Esophagus muscularis mucosa (tissue), 4 donors: ENCODE data around the gene CTNS. TPM values are rescaled to one million over a fixed set of nuclear protein-coding genes. Genes with fewer than 3 reads are reported as not detected.

ENCODE experiments used
- DNase-seq: peaks from one replicate; pipeline ENCODE4 v3.0.0-alpha.2; 2017; ENCODE audit errors: extremely low spot score
- H3K27ac ChIP-seq, 4 donors: fragments of 200-600 bp; sonication (generic); replicated peaks in 1 of 4; 1 replicate in 3 of 4; 2 replicates in 1 of 4; pipeline ENCODE4 v1.5.1; 2016 to 2019; ENCODE audit warnings: mild to moderate bottlenecking in 1 of 4
- H3K27me3 ChIP-seq, 4 donors: fragments of 200-600 bp; sonication (generic); one replicate each; pipeline versions ENCODE4 v1.5.1 to v1.6.0; 2016 to 2019
- H3K36me3 ChIP-seq, 4 donors: fragments of 200-600 bp; sonication (generic); one replicate each; pipeline ENCODE4 v1.5.1; 2016 to 2019
- H3K4me1 ChIP-seq, 4 donors: fragments of 200-600 bp; sonication (generic); one replicate each; pipeline ENCODE4 v1.5.1; 2016 to 2019
- H3K4me3 ChIP-seq, 4 donors: fragments of 200-600 bp; sonication (generic); 1 replicate in 2 of 4; 2 replicates in 2 of 4; pipeline ENCODE4 v1.5.1; 2016 to 2019; ENCODE audit warnings: mild to moderate bottlenecking in 4 of 4, moderate library complexity in 1 of 4
- H3K9me3 ChIP-seq, 4 donors: fragments of 200-600 bp; sonication (generic); 1 replicate in 3 of 4; 2 replicates in 1 of 4; pipeline ENCODE4 v1.5.1; 2016 to 2019
- CTCF ChIP-seq, 3 experiments: fragments of 200-600 bp in 2 of 3; fragments of 450-650 bp in 1 of 3; sonication (generic) in 2 of 3; IDR thresholded peaks; one replicate each; pipeline ENCODE4 v1.5.1; 2017 to 2019; ENCODE audit warnings: antibody characterized with exemption in 3 of 3, mild to moderate bottlenecking in 2 of 3, moderate library complexity in 1 of 3
- EP300 ChIP-seq: sonication (generic); formaldehyde crosslinking; IDR thresholded peaks from one replicate; pipeline ENCODE4 v1.6.1; 2017; ENCODE audit warnings: antibody characterized with exemption
- POLR2A ChIP-seq: fragments of 450-650 bp; IDR thresholded peaks from one replicate; pipeline ENCODE4 v1.6.1; 2017; ENCODE audit warnings: antibody characterized with exemption, moderate library complexity, mild to moderate bottlenecking, low read depth
- POLR2AphosphoS5 ChIP-seq, 2 donors: sonication (generic); formaldehyde crosslinking; IDR thresholded peaks; one replicate each; pipeline ENCODE4 v1.6.1; 2017; ENCODE audit warnings: antibody characterized with exemption in 2 of 2
- WGBS: methylation state at CpG from one replicate; pipeline ENCODE4 v1.1.5; 2018; 5-methylcytosine and 5-hydroxymethylcytosine counted together
- intact Hi-C: fragments of 100-400 bp; cut with DNase I; formaldehyde crosslinking; loops from one replicate; pipeline ENCODE4 v1.15.1; 2023
- total RNA-seq, 4 donors: library from RNA; depleted of rRNA; stranded (reverse); fragments of >200 nt; gene quantifications; one replicate each; pipeline versions ENCODE4 v1.1.0 to v1.2.1, GENCODE V29; 2016

The CTNS gene
- total RNA-seq, 4 donors from 2014 or later, result 10.4 to 20.3 (median 15.5) TPM

- Histone ChIP-seq H3K4me3 (no peak overlapping the region), H3K36me3 (peaks cover 0 to 15% (median 6%) of the 10 kb centered on the region in 4 donors), H3K27me3 (no peaks in the 10 kb centered on the region), H3K4me1 (peaks cover 5 to 11% (median 9%) of the 10 kb centered on the region in 4 donors), H3K27ac (no peak overlapping the region), H3K9me3 (no peaks in the 10 kb centered on the region)
- WGBS, result 99% methylated on average over 8 of the region's 13 CpGs
- TF ChIP-seq CTCF (IDR thresholded peaks at IDR 0.05) (no peak), POLR2A (no peak), POLR2AphosphoS5 (IDR thresholded peaks at IDR 0.05) (no peak), EP300 (no peak)
- DNase-seq, result no peak
- intact Hi-C loops, result no loop called here
Observed at GRCh38 chr17:3598078-3598477, 38.5 kb upstream of the CTNS start.

- Histone ChIP-seq H3K4me3 (no peak overlapping the region), H3K36me3 (peaks cover 0 to 32% (median 11%) of the 10 kb centered on the region in 4 donors), H3K27me3 (no peaks in the 10 kb centered on the region), H3K4me1 (no peaks in the 10 kb centered on the region), H3K27ac (no peak overlapping the region), H3K9me3 (no peaks in the 10 kb centered on the region)
- intact Hi-C loops, result no loop called here
- TF ChIP-seq CTCF (IDR thresholded peaks at IDR 0.05) (no peak), POLR2AphosphoS5 (IDR thresholded peaks at IDR 0.05) (no peak), POLR2A (no peak), EP300 (no peak)
- DNase-seq, result no peak
- 92% methylated on average over 15 of the region's 15 CpGs for WGBS
Observed at GRCh38 chr17:3600529-3601205, 35.9 kb upstream of the CTNS start.

GRCh38 chr17:3602499-3602898 is 34.1 kb upstream of the CTNS start:
- TF ChIP-seq POLR2AphosphoS5 (IDR thresholded peaks at IDR 0.05), result no peak
- peak; percentile 19 to 41 (median 24) for TF ChIP-seq CTCF (IDR thresholded peaks at IDR 0.05)
- Histone ChIP-seq H3K36me3 (peaks cover 6 to 39% (median 22%) of the 10 kb centered on the region in 4 donors), H3K4me1 (no peaks in the 10 kb centered on the region), H3K27me3 (no peaks in the 10 kb centered on the region), H3K27ac (no peak overlapping the region), H3K4me3 (no peak overlapping the region), H3K9me3 (no peaks in the 10 kb centered on the region)
- DNase-seq, result no peak
- intact Hi-C loops, result no loop called here
- WGBS, result 74% methylated on average over 11 of the region's 16 CpGs

- intact Hi-C loops, result no loop called here
- Histone ChIP-seq H3K4me3 (no peak overlapping the region), H3K9me3 (no peaks in the 10 kb centered on the region), H3K27ac (no peak overlapping the region), H3K36me3 (peaks cover 6 to 43% (median 30%) of the 10 kb centered on the region in 4 donors), H3K27me3 (no peaks in the 10 kb centered on the region), H3K4me1 (no peaks in the 10 kb centered on the region)
- TF ChIP-seq POLR2AphosphoS5 (IDR thresholded peaks at IDR 0.05) (no peak), EP300 (no peak), POLR2A (no peak), CTCF (IDR thresholded peaks at IDR 0.05) (no peak)
- DNase-seq, result no peak
- WGBS, result 89% methylated on average over 17 of the region's 17 CpGs
Observed at GRCh38 chr17:3603119-3603869, 33.3 kb upstream of the CTNS start.
